GM12874 (cell line): ENCODE measurements around the gene SCFD2.

Experiments used
- CTCF ChIP-seq: IDR thresholded peaks from 2 replicates; pipeline ENCODE4 v1.5.1; 2011; ENCODE audit warnings: low read depth, mild to moderate bottlenecking, control low read depth, low read length, moderate library complexity; ENCODE audit not compliant: insufficient read depth

The SCFD2 gene

GRCh38 chr4:53039741-53040458, 326.0 kb downstream of the SCFD2 start:
- no peak for TF ChIP-seq CTCF

GRCh38 chr4:53037892-53038291, 328.0 kb downstream of the SCFD2 start:
- no peak for TF ChIP-seq CTCF

- no peak for TF ChIP-seq CTCF
Observed at GRCh38 chr4:53026233-53026632, 339.6 kb downstream of the SCFD2 start.

GRCh38 chr4:53023677-53024299, 342.1 kb downstream of the SCFD2 start:
- no peak for TF ChIP-seq CTCF

GRCh38 chr4:53022513-53023100, 343.3 kb downstream of the SCFD2 start:
- no peak for TF ChIP-seq CTCF

- no peak for TF ChIP-seq CTCF
Observed at GRCh38 chr4:53021754-53022512, 343.9 kb downstream of the SCFD2 start.
